WTC11 (cell line): ENCODE data around the gene PRR12. TPM values are rescaled to one million over a fixed set of nuclear protein-coding genes. Genes with fewer than 3 reads are reported as not detected.

ENCODE experiments used
- ATAC-seq: fragments of 200-7000 bp; cut with Tn5 transposase; 2 replicates; pipeline ENCODE4 v1.10.0; 2021; ENCODE audit warnings: mild to moderate bottlenecking, moderate library complexity
- CTCF ChIA-PET: fragments of 300-600 bp; sonication (Branson Sonifier 250); formaldehyde crosslinking; loops from one replicate; lab custom pipeline; 2021; ENCODE audit warnings: antibody characterized with exemption; lab: Charles Lee
- POLR2A ChIA-PET: fragments of 350-600 bp; sonication (Branson Sonifier 250); formaldehyde crosslinking; loops from one replicate; lab custom pipeline; 2021; ENCODE audit warnings: antibody characterized with exemption; lab: Charles Lee
- DNase-seq: peaks from one replicate; pipeline ENCODE4 v3.0.0; 2021; ENCODE audit warnings: low spot score
- H3K27ac Mint-ChIP-seq: 2 replicates; pipeline ENCODE4 v1.8.0; 2021; ENCODE audit warnings: mixed read lengths
- H3K27me3 Mint-ChIP-seq: 2 replicates; pipeline ENCODE4 v1.8.0; 2021; ENCODE audit warnings: low read depth, mild to moderate bottlenecking, moderate library complexity, mixed read lengths
- H3K36me3 Mint-ChIP-seq: 2 replicates; pipeline ENCODE4 v1.8.0; 2021; ENCODE audit warnings: mixed read lengths
- H3K4me1 Mint-ChIP-seq: 2 replicates; pipeline ENCODE4 v1.8.0; 2022; ENCODE audit warnings: mixed read lengths
- H3K4me3 Mint-ChIP-seq: 2 replicates; pipeline ENCODE4 v1.8.0; 2021; ENCODE audit warnings: mild to moderate bottlenecking, moderate library complexity, mixed read lengths
- H3K9me3 Mint-ChIP-seq: 2 replicates; pipeline ENCODE4 v1.8.0; 2021; ENCODE audit warnings: mixed read lengths
- ATF2 ChIP-seq: sonication (generic); formaldehyde crosslinking; IDR thresholded peaks from 2 replicates; pipeline ENCODE4 v1.8.1; 2022; ENCODE audit warnings: low read depth, missing genetic modification reagents, borderline replicate concordance
- ATF6 ChIP-seq: sonication (generic); formaldehyde crosslinking; IDR thresholded peaks from 2 replicates; pipeline ENCODE4 v1.8.1; 2023; ENCODE audit warnings: mild to moderate bottlenecking, missing genetic modification reagents
- E2F4 ChIP-seq: sonication (generic); formaldehyde crosslinking; IDR thresholded peaks from 2 replicates; pipeline ENCODE4 v1.8.1; 2022; ENCODE audit warnings: low read depth, mild to moderate bottlenecking, moderate library complexity, missing genetic modification reagents, borderline replicate concordance
- ETV6 ChIP-seq: sonication (generic); formaldehyde crosslinking; IDR thresholded peaks from 2 replicates; pipeline ENCODE4 v1.8.1; 2022; ENCODE audit warnings: mild to moderate bottlenecking, missing genetic modification reagents
- FOXK1 ChIP-seq: sonication (generic); formaldehyde crosslinking; IDR thresholded peaks from 2 replicates; pipeline ENCODE4 v1.8.0; 2022; ENCODE audit warnings: mild to moderate bottlenecking, moderate library complexity, missing genetic modification reagents
- FOXP4 ChIP-seq: sonication (generic); formaldehyde crosslinking; IDR thresholded peaks from 2 replicates; pipeline ENCODE4 v1.8.0; 2022; ENCODE audit warnings: mild to moderate bottlenecking, missing genetic modification reagents
- HMGXB4 ChIP-seq: sonication (generic); formaldehyde crosslinking; IDR thresholded peaks from 2 replicates; pipeline ENCODE4 v1.8.1; 2023; ENCODE audit warnings: mild to moderate bottlenecking, moderate library complexity, missing genetic modification reagents
- ZNF263 ChIP-seq: sonication (generic); formaldehyde crosslinking; IDR thresholded peaks from 2 replicates; pipeline ENCODE4 v1.8.1; 2022; ENCODE audit warnings: low read depth, mild to moderate bottlenecking, moderate library complexity, missing genetic modification reagents
- ZNF317 ChIP-seq: sonication (generic); formaldehyde crosslinking; IDR thresholded peaks from 2 replicates; pipeline ENCODE4 v1.8.1; 2023; ENCODE audit warnings: low read depth, mild to moderate bottlenecking, moderate library complexity, missing genetic modification reagents, borderline replicate concordance
- ZNF423 ChIP-seq: fragments of 250-450 bp; sonication (Bioruptor Pico); IDR thresholded peaks from 2 replicates; pipeline ENCODE4 v2.1.2; 2022; ENCODE audit warnings: mild to moderate bottlenecking, moderate library complexity
- ZNF425 ChIP-seq: fragments of 250-450 bp; sonication (Bioruptor Pico); conservative IDR thresholded peaks from 2 replicates; pipeline ENCODE4 v1.9.0; 2021; ENCODE audit warnings: mild to moderate bottlenecking
- ZNF532 ChIP-seq: fragments of 250-450 bp; sonication (Bioruptor Pico); IDR thresholded peaks from 2 replicates; pipeline ENCODE4 v1.9.0; 2021; ENCODE audit warnings: mild to moderate bottlenecking, borderline replicate concordance
- total RNA-seq: library from RNA; stranded (reverse); gene quantifications from 3 replicates; pipeline ENCODE4 v1.2.3, GENCODE V29; 2021

PRR12 gene
- total RNA-seq, 1 experiment from 2014 or later: 86.1 TPM

GRCh38 chr19:49652551-49653465 lies 61.8 kb downstream of the PRR12 start:
- H3K27me3 Mint-ChIP-seq: no peaks in the 10 kb centered on the region
- POLR2A ChIA-PET: no interaction called here
- ATAC-seq: no peak
- no peak overlapping the region for H3K27ac Mint-ChIP-seq
- H3K4me3 Mint-ChIP-seq: no peak overlapping the region
- no peaks in the 10 kb centered on the region for H3K9me3 Mint-ChIP-seq
- peaks cover 48% of the 10 kb centered on the region for H3K36me3 Mint-ChIP-seq
- TF ChIP-seq ZNF425: no peak
- TF ChIP-seq, all 79 proteins: peak for 0
- no peak for DNase-seq
- H3K4me1 Mint-ChIP-seq: peaks cover 10% of the 10 kb centered on the region
- CTCF ChIA-PET: interaction anchor here (0.6 kb wide), 1 partner anchor 327 kb away, joined by 3 read pairs; no protein-coding TSS in a partner anchor

- Mint-ChIP-seq H3K27me3 (no peaks in the 10 kb centered on the region), H3K27ac (no peak overlapping the region), H3K36me3 (peaks cover 48% of the 10 kb centered on the region), H3K9me3 (no peaks in the 10 kb centered on the region), H3K4me1 (peaks cover 10% of the 10 kb centered on the region), H3K4me3 (no peak overlapping the region)
- no peak for DNase-seq
- ChIA-PET POLR2A (no interaction called here), CTCF (interaction anchor here (0.6 kb wide), 1 partner anchor 327 kb away, joined by 3 read pairs; no protein-coding TSS in a partner anchor)
- TF ChIP-seq FOXK1 (CRISPR knock-in tag): no peak
- TF ChIP-seq ATF6 (CRISPR knock-in tag): no peak
- TF ChIP-seq ZNF263 (CRISPR knock-in tag): 0 out of 2 replicates have a peak, but pooled peaks have one; percentile 28
- TF ChIP-seq HMGXB4 (CRISPR knock-in tag): no peak
- no peak for ATAC-seq
These were observed 62.5 kb downstream of the PRR12 start for GRCh38 chr19:49653466-49653806.

GRCh38 chr19:49654581-49654980 lies 63.6 kb downstream of the PRR12 start:
- ATAC-seq (no peak), DNase-seq (no peak)
- Mint-ChIP-seq H3K4me1 (peaks cover 10% of the 10 kb centered on the region), H3K27ac (no peak overlapping the region), H3K9me3 (no peaks in the 10 kb centered on the region), H3K4me3 (no peak overlapping the region), H3K27me3 (no peaks in the 10 kb centered on the region), H3K36me3 (peaks cover 51% of the 10 kb centered on the region)
- ChIA-PET CTCF (interaction anchor here (1.2 to 1.9 kb wide), 3 partner anchors 15 to 35 kb away, joined by 3 to 5 read pairs (median 4); partner anchors contain the start of gene RRAS), POLR2A (no interaction called here)
- TF ChIP-seq ETV6 (no peak), ATF2 (no peak), E2F4 (no peak), ZNF423 (no peak), FOXK1 (CRISPR knock-in tag) (no peak), ZNF532 (CRISPR knock-in tag) (no peak), ZNF317 (CRISPR knock-in tag) (no peak), FOXP4 (CRISPR knock-in tag) (no peak)
